K562 treated with DMSO at 1 percent for 48 hours (cell line): ENCODE measurements around the gene DEF6. TPM values are rescaled to one million over a fixed set of nuclear protein-coding genes. Genes with fewer than 3 reads are reported as not detected.

Source experiments
- total RNA-seq: library from RNA; unstranded; fragments of 300-600 nt; gene quantifications from 2 replicates; pipeline ENCODE4 v1.2.3, GENCODE V29; 2022; ENCODE audit warnings: low replicate concordance; ENCODE audit errors: extremely low read depth

DEF6 gene, protein sequence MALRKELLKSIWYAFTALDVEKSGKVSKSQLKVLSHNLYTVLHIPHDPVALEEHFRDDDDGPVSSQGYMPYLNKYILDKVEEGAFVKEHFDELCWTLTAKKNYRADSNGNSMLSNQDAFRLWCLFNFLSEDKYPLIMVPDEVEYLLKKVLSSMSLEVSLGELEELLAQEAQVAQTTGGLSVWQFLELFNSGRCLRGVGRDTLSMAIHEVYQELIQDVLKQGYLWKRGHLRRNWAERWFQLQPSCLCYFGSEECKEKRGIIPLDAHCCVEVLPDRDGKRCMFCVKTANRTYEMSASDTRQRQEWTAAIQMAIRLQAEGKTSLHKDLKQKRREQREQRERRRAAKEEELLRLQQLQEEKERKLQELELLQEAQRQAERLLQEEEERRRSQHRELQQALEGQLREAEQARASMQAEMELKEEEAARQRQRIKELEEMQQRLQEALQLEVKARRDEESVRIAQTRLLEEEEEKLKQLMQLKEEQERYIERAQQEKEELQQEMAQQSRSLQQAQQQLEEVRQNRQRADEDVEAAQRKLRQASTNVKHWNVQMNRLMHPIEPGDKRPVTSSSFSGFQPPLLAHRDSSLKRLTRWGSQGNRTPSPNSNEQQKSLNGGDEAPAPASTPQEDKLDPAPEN
- total RNA-seq, result not detected in 2 replicates

DNA sequence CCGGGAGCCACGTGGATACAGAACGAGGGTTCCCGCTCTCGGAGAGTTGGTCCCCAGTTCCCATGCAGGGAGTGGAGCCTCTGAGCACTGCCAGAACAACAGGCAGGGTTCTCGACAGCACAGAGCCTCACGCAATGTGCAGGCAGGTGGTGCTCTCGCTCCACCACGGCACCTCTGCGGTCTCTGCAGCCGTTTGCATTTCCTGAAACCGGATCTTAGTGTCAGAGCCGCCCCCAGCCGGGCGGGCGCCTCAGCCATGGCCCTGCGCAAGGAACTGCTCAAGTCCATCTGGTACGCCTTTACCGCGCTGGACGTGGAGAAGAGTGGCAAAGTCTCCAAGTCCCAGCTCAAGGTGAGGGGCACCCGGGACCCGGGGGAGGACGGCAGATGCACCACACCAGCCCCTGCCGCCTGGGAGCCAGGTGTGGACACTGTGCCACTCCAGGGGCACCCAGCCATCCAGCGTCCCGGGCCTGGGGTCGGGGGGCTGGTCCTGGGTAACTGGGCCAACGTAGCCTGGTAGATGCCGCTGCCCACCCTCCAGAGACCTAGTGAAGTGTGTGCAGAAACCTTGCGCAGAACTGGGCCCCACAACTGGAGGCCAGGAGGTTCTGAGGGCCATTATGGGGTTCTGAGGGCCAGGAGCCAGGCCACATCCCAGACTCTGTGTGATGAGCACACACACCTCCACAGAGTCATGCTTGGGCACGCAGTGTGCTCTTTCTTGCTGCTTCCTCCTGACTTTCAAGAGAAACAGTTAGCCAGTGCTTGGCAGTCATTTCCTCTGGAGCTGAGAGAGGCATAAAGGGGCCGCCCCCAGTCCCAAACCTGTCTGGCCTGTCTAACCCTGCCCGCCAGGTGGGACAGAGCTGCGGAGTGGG, at the start of gene DEF6:
DEF6 (plus strand) TSS at position 218 of the 881 bp plus-strand sequence; CDS start at position 257, 39 bp downstream.

DNA sequence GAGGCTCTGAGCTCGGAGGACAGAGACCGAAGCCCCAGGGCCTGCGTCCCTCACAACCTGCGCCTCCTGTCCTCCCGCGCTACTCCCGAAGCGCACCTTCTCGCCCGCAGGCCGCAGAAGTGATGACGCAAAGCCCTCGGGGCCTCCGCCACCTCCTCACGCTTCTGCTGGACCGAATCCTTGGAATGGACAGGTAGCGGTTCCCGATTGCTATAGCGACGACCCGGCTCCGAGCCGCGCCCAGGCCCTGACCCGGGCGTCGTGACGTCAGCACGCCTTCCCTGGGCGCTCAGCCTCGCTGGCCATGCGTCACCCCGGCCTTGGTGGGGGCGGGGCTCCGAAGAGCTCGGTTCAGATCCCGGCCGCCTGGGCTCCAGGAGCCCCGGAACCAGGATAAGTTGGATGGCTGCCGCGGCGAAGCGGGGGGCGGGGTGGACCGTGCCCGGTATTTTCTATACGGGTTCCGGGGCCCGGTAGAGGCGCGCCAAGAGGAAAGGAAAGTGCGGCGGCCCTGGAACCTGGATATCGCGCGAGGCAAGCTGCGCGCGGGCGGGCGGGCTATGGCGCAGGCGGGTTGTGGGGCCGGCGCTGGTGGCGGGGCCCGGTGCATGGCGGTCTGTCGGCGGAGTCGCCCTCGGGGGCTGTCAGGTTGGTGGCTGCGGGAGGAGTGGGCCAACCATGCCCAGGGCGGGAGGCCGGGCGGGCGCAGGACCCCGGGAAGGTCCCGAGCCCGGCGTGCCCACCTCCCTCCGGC, 38.2 kb upstream of the DEF6 start, which contains the start of gene ZNF76:
ZNF76 (plus strand) TSS at position 542 of the 754 bp plus-strand sequence. CDS start 21,417 bp downstream, outside the sequence.

DNA sequence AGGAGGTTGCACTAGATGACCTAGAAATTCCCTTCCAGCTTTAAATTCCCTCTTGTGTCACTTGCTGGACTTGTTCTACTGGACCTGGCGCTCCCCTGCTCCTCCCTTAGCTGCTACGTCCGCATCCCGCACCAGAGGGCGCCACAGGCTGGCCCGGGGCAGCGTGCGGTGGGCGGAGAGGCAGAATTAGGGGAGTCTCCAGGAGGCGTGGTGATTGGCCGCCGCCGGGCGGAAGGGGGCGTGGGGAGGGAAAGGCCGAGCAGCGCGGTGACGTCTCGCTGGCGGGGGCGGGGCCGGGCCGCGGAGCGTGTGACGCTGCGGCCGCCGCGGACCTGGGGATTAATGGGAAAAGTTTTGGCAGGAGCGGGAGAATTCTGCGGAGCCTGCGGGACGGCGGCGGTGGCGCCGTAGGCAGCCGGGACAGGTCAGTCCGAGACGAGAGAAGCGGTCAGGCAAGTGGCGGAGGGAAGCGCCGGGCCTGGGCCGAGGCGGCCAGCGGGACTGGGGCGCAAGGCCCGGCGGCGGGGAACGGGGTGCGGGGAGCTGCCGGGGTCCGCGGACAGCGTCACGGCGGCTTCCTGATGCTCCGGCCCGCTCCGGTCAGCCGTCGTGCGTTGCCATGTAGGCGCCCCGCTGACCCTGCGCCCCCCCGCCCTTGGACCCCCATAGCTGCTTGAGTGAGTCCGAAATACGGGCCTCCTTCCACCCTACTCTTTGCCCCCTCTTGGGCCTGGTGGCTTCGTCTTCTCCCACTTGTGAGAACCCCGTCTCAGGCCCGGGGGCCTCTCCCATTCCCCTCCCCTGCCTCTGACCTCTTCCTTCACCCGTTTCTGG, 44.9 kb downstream of the DEF6 start, which contains the start of gene PPARD:
PPARD (plus strand) TSS at position 301 of the 834 bp plus-strand sequence. CDS start 68,530 bp downstream, outside the sequence.

Other genes starting within 250 kb of the DEF6 start
- not detected in 2 replicates for gene TCP11, start 156.5 kb upstream of the DEF6 start, total RNA-seq
- not detected in 2 replicates for gene SCUBE3, start 83.9 kb upstream of the DEF6 start, total RNA-seq
- not detected in 2 replicates for gene ZNF76, start 38.1 kb upstream of the DEF6 start, total RNA-seq
- gene PPARD, start 44.7 kb downstream of the DEF6 start, total RNA-seq, result not detected in 2 replicates
- gene FANCE, start 154.5 kb downstream of the DEF6 start, total RNA-seq, result not detected in 2 replicates
- gene RPL10A, start 170.6 kb downstream of the DEF6 start, total RNA-seq, result 2,732 TPM in 1 of 2 replicates, not detected in the other
- not detected in 2 replicates for gene TEAD3, start 199.3 kb downstream of the DEF6 start, total RNA-seq
- not detected in 2 replicates for gene TULP1, start 215.1 kb downstream of the DEF6 start, total RNA-seq